ENCODE data around the gene CCDC7. TPM values are rescaled to one million over a fixed set of nuclear protein-coding genes. Genes with fewer than 3 reads are reported as not detected.

Gene CCDC7
- polyA plus RNA-seq, 1 of the 3 experiments (the other 2 are of a cell fraction) = 0.44 TPM

DNA sequence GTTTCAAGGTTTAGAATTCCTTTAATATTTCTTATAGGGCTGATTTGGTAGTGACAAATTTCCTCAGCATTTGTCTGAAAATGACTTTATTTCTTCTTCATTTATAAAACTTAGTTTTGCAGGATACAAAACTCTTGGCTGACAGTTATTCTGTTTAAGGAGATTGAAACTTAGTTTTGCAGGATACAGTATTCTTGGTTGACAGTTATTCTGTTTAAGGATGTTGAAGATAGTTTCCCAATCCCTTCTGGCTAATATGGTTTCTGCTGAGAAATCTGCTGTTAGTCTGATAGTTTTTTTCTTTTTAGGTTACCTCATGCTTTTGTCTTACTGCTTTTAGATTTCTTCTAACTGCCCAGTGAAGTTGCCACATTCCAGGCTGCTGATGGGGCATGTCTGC is 325.3 kb downstream of the CCDC7 start:
- POLR2A ChIA-PET = no interaction called here
- no peak for DNase-seq
- Histone ChIP-seq H3K4me3 (ENCODE audit: low read depth in 2 of 2, low read length in 1 of 2) (no peak overlapping the region), H3K4me2 (no peak overlapping the region), H3K9me3 (peaks cover 11% of the 10 kb centered on the region; the same call in 1 of the 2 replicates), H3F3A (replicated peaks; ENCODE audit: insufficient read depth) (no peaks in the 10 kb centered on the region), H3K27me3 (ENCODE audit: insufficient read depth) (no peaks in the 10 kb centered on the region), H3K36me3 (replicated peaks in 1 of 2; ENCODE audit: control insufficient read depth in 1 of 2, insufficient read depth in 2 of 2, low read length in 1 of 2) (no peaks in the 10 kb centered on the region), H2AFZ (ENCODE audit: low read depth) (no peak overlapping the region), H3K27ac (ENCODE audit: low read depth in 2 of 2, low read length in 1 of 2) (no peak overlapping the region), H3K9ac (no peak overlapping the region), H3K79me2 (ENCODE audit: insufficient read depth) (no peaks in the 10 kb centered on the region), H4K20me1 (ENCODE audit: insufficient read depth) (no peaks in the 10 kb centered on the region), H3K9me2 (no peaks in the 10 kb centered on the region), H3K4me1 (ENCODE audit: control insufficient read depth in 1 of 2, insufficient read depth in 2 of 2, low read depth in 1 of 2, low read length in 1 of 2) (no peaks in the 10 kb centered on the region)
- TF ChIP-seq TCF12 (IDR thresholded peaks at IDR 0.05) = no peak
- TF ChIP-seq POLR2AphosphoS5 (IDR thresholded peaks at IDR 0.05; ENCODE audit: low read depth, low read length) = no peak
- no peak for TF ChIP-seq RAD21 (IDR thresholded peaks at IDR 0.05; ENCODE audit: low read length)
- no peak for TF ChIP-seq CTCF (IDR thresholded peaks at IDR 0.05)
- no peak for TF ChIP-seq RFX5 (IDR thresholded peaks at IDR 0.05; ENCODE audit: low read length)
- no peak for TF ChIP-seq SIN3A (IDR thresholded peaks at IDR 0.05; ENCODE audit: borderline replicate concordance, low read depth, low read length)
- TF ChIP-seq PBX3 (IDR thresholded peaks at IDR 0.05) = no peak
- TF ChIP-seq CHD2 (IDR thresholded peaks at IDR 0.05; ENCODE audit: low read length, partially characterized antibody) = no peak
- TF ChIP-seq SMC3 (IDR thresholded peaks at IDR 0.05; ENCODE audit: low read depth, low read length) = no peak
- no peak for TF ChIP-seq TAF1 (IDR thresholded peaks at IDR 0.05; ENCODE audit: borderline replicate concordance, low read depth, low read length)
- TF ChIP-seq ELF1 (IDR thresholded peaks at IDR 0.05) = no peak
- TF ChIP-seq JUND (IDR thresholded peaks at IDR 0.05) = no peak
- no peak for TF ChIP-seq YY1 (IDR thresholded peaks at IDR 0.05; ENCODE audit: low read depth)
- TF ChIP-seq GATA2 (CRISPR knock-in tag; IDR thresholded peaks at IDR 0.05) = no peak
- TF ChIP-seq RXRA (IDR thresholded peaks at IDR 0.05; ENCODE audit: borderline replicate concordance, low read depth) = no peak
- CTCF ChIA-PET = interaction anchor here (1.3 kb wide), 1 partner anchor 238 kb away, joined by 3 read pairs; no protein-coding TSS in a partner anchor

DNA sequence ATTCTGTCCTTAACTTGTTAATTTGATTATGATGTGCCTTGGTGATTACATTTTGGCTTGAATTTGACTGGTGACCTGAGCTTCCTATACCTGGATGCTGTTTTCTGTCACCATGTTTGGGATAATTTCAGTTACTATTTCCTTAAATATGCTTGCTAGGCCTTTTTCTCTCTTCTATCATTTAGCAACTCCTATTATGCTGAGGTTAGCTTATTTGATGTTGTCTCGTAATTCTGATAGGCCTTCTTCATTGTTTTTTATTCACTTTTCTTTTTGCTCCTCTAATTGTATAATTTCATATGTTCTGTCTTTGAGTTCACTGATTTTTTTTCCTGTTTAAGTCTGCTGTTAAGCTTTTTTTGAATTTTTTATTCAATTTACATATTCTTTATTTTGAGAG is 327.2 kb downstream of the CCDC7 start:
- Histone ChIP-seq H3K4me3 (ENCODE audit: low read depth in 2 of 2, low read length in 1 of 2) (no peak overlapping the region), H3F3A (replicated peaks; ENCODE audit: insufficient read depth) (no peaks in the 10 kb centered on the region), H3K4me2 (no peak overlapping the region), H3K9me3 (peaks cover 11% of the 10 kb centered on the region; the same call in 1 of the 2 replicates), H3K9me2 (no peaks in the 10 kb centered on the region), H3K4me1 (ENCODE audit: control insufficient read depth in 1 of 2, insufficient read depth in 2 of 2, low read depth in 1 of 2, low read length in 1 of 2) (no peaks in the 10 kb centered on the region), H4K20me1 (ENCODE audit: insufficient read depth) (no peaks in the 10 kb centered on the region), H3K79me2 (ENCODE audit: insufficient read depth) (no peaks in the 10 kb centered on the region), H3K9ac (no peak overlapping the region), H3K27me3 (ENCODE audit: insufficient read depth) (no peaks in the 10 kb centered on the region), H3K36me3 (replicated peaks in 1 of 2; ENCODE audit: control insufficient read depth in 1 of 2, insufficient read depth in 2 of 2, low read length in 1 of 2) (no peaks in the 10 kb centered on the region), H3K27ac (ENCODE audit: low read depth in 2 of 2, low read length in 1 of 2) (no peak overlapping the region), H2AFZ (ENCODE audit: low read depth) (no peak overlapping the region)
- DNase-seq = no peak
- POLR2A ChIA-PET = no interaction called here
- 45% methylated on average over 1 of the region's 1 CpG for WGBS (ENCODE audit: low lambda C conversion rate)
- CTCF ChIA-PET = no interaction called here
- TF ChIP-seq EZH2phosphoT487 (IDR thresholded peaks at IDR 0.05; ENCODE audit: borderline replicate concordance, low read depth) (no peak), USF2 (IDR thresholded peaks at IDR 0.05; ENCODE audit: borderline replicate concordance, low read depth, low read length) (no peak), FOXJ3 (CRISPR knock-in tag; IDR thresholded peaks at IDR 0.05) (no peak), TAF1 (IDR thresholded peaks at IDR 0.05; ENCODE audit: borderline replicate concordance, low read depth, low read length) (no peak), FOSL2 (IDR thresholded peaks at IDR 0.05; ENCODE audit: borderline replicate concordance, low read depth) (no peak), RCOR1 (IDR thresholded peaks at IDR 0.05; ENCODE audit: low read length) (no peak), FOXM1 (IDR thresholded peaks at IDR 0.05; ENCODE audit: low read depth) (no peak), YY1 (IDR thresholded peaks at IDR 0.05; ENCODE audit: low read depth) (no peak), PBX3 (IDR thresholded peaks at IDR 0.05) (no peak), RXRA (IDR thresholded peaks at IDR 0.05; ENCODE audit: borderline replicate concordance, low read depth) (no peak), ELF1 (IDR thresholded peaks at IDR 0.05) (no peak), MEF2A (IDR thresholded peaks at IDR 0.05; ENCODE audit: borderline replicate concordance, low read depth) (no peak), GATA2 (CRISPR knock-in tag; IDR thresholded peaks at IDR 0.05) (no peak)
- TF ChIP-seq, protein P1, sequence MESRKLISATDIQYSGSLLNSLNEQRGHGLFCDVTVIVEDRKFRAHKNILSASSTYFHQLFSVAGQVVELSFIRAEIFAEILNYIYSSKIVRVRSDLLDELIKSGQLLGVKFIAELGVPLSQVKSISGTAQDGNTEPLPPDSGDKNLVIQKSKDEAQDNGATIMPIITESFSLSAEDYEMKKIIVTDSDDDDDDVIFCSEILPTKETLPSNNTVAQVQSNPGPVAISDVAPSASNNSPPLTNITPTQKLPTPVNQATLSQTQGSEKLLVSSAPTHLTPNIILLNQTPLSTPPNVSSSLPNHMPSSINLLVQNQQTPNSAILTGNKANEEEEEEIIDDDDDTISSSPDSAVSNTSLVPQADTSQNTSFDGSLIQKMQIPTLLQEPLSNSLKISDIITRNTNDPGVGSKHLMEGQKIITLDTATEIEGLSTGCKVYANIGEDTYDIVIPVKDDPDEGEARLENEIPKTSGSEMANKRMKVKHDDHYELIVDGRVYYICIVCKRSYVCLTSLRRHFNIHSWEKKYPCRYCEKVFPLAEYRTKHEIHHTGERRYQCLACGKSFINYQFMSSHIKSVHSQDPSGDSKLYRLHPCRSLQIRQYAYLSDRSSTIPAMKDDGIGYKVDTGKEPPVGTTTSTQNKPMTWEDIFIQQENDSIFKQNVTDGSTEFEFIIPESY (IDR thresholded peaks at IDR 0.05; ENCODE audit: borderline replicate concordance, low read depth) = no peak

All from SK-N-SH (cell line).